GM12872 (cell line): Measurements from ENCODE around the gene DSCAM.

Experiments used
- TF ChIP-seq, protein P1 (sequence below): IDR thresholded peaks from 3 replicates; pipeline ENCODE4 v1.5.1; 2011; ENCODE audit warnings: low read depth, mild to moderate bottlenecking, low read length, moderate library complexity; ENCODE audit not compliant: insufficient read depth

DSCAM gene

DNA sequence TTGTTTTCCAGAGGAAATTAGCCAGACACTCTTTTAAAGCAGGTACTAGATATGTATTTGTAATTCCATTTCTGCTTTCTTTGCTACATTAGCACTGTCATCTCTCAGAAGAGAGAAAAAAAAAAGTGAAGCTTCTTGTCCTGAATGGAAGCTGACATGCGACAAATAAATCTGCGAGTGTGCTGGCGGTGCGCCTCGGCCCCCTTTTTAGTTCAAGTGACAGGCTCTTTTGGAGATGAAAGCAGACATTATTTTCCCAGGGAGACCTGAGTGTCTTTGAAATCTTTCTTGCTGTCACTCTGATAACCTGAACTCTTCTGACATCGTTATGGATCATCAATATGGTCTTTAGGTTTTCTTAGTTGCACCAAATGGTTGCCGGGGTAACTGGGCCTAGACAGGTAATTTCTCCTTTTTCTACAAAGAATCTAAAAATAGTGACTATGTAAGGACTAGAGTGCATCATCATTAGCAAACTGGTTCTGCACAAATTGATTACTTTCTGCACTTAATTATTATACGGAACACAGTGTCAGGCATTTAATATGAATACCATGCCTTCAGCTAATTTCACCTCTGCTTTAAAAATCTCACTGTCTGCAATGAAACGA is 501.1 kb downstream of the DSCAM start:
- TF ChIP-seq, protein P1, sequence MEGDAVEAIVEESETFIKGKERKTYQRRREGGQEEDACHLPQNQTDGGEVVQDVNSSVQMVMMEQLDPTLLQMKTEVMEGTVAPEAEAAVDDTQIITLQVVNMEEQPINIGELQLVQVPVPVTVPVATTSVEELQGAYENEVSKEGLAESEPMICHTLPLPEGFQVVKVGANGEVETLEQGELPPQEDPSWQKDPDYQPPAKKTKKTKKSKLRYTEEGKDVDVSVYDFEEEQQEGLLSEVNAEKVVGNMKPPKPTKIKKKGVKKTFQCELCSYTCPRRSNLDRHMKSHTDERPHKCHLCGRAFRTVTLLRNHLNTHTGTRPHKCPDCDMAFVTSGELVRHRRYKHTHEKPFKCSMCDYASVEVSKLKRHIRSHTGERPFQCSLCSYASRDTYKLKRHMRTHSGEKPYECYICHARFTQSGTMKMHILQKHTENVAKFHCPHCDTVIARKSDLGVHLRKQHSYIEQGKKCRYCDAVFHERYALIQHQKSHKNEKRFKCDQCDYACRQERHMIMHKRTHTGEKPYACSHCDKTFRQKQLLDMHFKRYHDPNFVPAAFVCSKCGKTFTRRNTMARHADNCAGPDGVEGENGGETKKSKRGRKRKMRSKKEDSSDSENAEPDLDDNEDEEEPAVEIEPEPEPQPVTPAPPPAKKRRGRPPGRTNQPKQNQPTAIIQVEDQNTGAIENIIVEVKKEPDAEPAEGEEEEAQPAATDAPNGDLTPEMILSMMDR, result no peak

- TF ChIP-seq, protein P1, result no peak
These were observed 506.6 kb downstream of the DSCAM start for GRCh38 chr21:40340357-40340756.

- TF ChIP-seq, protein P1, result no peak
These were observed 507.9 kb downstream of the DSCAM start for GRCh38 chr21:40339050-40339449.

DNA sequence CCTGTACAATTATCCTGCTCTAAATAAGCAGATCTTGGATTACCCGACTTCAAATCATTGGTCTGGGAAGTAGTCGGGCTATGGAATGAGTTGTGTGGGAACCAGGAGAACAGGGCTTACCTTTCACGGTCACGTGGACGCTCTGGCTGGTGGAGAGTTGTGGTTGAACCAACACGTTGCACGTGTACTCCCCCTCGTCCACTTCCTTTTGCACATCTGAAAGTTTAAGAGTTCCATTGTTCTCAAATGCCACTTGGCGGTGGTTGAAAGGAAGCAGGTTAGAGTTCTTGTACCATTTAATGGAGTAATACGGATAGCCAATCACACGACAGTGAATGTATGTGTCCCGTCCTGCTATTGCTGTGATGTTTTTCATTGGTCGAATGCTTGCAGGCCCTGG is 509.0 kb downstream of the DSCAM start:
- TF ChIP-seq, protein P1, result no peak

- TF ChIP-seq, protein P1, result no peak
These were observed 511.3 kb downstream of the DSCAM start for GRCh38 chr21:40335704-40336103.

- TF ChIP-seq, protein P1, result no peak
These were observed 512.8 kb downstream of the DSCAM start for GRCh38 chr21:40334159-40334558.

GRCh38 chr21:40333731-40334130 is 513.2 kb downstream of the DSCAM start:
- TF ChIP-seq, protein P1, result no peak

DNA sequence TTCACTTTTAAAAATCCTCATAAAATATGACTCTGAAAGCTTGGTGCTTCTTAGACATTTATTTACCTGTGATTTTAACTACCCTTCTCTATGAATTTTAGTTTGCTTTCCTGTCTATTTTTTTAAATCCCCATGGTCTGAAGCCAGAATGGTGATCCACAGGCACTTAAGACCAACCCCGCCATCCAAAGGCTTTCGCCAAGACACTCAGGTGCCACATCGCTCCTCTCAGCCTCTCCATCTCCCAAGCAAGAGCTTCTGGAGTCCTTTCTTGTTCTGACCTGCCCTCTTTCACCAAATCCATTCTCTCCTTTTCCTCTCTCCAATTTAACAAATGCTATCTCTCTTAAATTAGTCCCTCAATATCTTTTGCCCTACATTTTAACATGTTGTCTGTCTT is 515.2 kb downstream of the DSCAM start:
- TF ChIP-seq, protein P1, result no peak
